GM12865 (cell line): ENCODE results near the gene TRABD.

ENCODE experiments used
- DNase-seq: peaks from one replicate; pipeline ENCODE4 v3.0.0; 2010; ENCODE audit warnings: low read depth
- H3K4me3 ChIP-seq: 2 replicates; pipeline ENCODE4 v1.5.1; 2011; ENCODE audit warnings: mild to moderate bottlenecking, low read depth, low read length, control low read depth
- TF ChIP-seq, protein P1 (sequence below): IDR thresholded peaks from 2 replicates; pipeline ENCODE4 v1.5.1; 2011; ENCODE audit warnings: low read length, control low read depth, low read depth, inconsistent platforms; ENCODE audit not compliant: insufficient read depth; ENCODE audit errors: missing control alignments

Gene TRABD

DNA sequence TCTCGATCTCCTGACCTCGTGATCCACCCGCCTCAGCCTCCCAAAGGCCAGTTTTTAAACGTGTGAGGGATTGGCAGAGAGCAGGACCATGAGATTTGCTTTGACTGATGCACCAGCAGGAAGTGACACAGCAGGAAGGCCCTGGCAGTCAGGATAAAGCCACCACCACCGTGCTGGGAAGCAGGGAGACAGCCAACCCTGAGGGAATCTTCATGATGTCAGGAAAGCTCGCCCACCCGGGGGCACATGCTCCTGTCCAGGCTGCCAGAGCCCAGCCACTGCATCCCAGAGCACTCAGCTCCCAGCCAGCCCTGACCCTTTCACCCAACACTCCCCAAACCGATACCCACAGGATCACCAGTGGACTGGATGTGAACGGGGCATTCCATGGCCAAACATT is 53.0 kb downstream of the TRABD start:
- TF ChIP-seq, protein P1, sequence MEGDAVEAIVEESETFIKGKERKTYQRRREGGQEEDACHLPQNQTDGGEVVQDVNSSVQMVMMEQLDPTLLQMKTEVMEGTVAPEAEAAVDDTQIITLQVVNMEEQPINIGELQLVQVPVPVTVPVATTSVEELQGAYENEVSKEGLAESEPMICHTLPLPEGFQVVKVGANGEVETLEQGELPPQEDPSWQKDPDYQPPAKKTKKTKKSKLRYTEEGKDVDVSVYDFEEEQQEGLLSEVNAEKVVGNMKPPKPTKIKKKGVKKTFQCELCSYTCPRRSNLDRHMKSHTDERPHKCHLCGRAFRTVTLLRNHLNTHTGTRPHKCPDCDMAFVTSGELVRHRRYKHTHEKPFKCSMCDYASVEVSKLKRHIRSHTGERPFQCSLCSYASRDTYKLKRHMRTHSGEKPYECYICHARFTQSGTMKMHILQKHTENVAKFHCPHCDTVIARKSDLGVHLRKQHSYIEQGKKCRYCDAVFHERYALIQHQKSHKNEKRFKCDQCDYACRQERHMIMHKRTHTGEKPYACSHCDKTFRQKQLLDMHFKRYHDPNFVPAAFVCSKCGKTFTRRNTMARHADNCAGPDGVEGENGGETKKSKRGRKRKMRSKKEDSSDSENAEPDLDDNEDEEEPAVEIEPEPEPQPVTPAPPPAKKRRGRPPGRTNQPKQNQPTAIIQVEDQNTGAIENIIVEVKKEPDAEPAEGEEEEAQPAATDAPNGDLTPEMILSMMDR: no peak
- no peak for DNase-seq
- no peak overlapping the region for H3K4me3 ChIP-seq

DNA sequence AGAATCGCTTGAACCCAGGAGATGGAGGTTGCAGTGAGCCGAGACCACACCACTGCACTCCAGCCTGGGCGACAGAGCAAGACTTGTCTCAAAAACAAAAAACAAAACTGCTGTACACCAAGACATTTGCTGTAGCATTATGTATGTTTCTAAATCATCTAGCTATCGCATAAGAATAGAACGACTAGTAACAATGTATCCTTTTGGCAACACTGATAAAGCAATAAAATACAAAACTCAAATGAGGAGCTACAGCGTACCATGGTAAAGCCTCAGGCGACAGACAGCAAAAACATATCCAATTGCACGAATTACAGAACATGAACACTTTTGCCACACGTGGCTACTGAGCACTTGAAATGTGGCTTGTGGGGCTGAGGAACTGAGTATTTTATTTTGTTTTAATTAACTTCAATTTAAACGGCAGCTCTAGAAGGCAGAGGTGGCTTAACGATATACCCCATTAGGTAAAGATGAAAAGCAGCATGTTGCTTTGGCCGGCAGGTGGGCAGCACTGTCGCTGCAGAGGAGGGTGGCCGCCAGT is 56.8 kb downstream of the TRABD start:
- H3K4me3 ChIP-seq: peak overlapping the region; percentile 53
- TF ChIP-seq, protein P1: no peak
- no peak for DNase-seq

DNA sequence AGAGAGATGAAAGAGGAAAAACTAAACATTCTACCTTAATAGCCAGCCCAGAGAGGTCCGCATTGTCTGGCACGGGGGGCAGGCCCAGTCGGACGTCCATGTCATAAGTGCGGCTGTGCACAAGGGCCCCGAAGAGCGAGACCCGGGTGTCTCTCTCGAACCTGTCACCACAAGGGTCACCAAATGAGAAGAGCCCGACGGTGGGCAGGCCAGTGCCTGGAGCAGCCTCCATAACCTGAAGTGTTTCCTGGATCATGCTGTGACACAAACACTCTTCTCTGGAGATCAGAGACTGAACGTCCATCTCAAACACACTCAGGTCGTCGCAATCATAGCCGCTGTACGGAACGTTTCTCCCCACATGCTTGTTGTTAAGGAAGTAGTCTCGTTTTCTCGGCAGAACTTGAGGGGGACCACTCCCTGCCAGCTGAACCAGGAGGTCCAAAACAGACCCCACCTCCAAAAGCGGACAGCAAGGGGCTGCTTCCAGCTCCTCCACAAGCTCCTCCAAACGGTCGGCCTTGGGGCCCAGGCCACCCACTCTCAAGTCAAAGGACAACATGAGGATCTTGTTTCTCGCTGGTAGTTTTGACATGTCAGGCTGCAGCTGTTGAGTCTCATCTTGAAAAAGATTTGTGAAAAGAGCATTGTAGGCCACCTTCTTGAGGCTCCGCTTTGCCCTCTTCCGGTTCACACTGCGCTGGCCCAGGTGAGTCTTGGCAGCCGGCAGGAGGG is 58.1 kb downstream of the TRABD start:
- TF ChIP-seq, protein P1: no peak

DNA sequence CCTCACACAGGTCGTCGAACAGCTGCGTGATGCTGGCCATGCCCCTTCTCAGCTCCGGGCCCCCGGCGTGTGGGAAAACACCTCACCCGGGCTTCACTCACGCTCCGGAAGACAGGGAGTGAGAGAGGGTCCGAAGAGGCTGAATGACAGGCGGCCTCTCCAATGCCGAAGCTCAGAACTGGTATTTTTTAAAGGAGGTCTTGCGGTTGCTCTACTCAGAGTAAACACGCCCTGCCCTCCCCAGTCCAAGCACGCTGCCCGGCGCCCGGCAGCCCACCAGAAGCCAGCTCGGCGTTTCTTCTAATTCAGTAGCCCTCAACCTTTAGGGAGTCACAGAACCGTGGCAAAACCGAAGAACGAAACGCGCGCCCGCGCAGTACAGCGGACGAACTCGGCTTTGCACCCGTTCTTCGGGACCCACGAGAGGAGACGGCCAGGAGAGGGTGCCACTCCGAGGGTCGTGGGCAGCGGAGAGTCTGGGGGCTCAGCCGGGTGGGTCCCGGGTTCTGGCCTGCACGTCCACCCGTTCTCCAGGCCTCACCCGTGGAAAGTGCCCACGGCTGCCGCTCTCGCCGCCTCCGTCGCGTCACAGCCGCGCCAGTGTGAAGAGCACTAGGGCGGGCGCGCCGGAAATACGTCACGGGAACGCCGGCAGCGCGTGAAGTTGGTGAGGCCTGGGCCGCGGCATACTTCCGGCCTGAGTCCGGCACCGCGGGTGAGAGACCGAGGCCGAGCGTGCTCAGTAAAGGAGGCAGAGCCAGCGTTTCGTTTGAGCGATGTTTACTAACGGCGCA is 58.9 kb downstream of the TRABD start, which contains the start of gene TUBGCP6:
Gene TUBGCP6, minus strand, starts transcription at position 604 of the 794 bp plus-strand sequence. Its CDS starts 564 bp downstream, at position 40.
- TF ChIP-seq, protein P1: peak; percentile 20
- DNase-seq: peak; percentile 94
- H3K4me3 ChIP-seq: peak within 1 kb of the TSS; percentile 65

More for the DNA sequence above, 58.1 kb downstream of the TRABD start:
- peak overlapping the region; percentile 65 for H3K4me3 ChIP-seq
- DNase-seq: no peak

DNA sequence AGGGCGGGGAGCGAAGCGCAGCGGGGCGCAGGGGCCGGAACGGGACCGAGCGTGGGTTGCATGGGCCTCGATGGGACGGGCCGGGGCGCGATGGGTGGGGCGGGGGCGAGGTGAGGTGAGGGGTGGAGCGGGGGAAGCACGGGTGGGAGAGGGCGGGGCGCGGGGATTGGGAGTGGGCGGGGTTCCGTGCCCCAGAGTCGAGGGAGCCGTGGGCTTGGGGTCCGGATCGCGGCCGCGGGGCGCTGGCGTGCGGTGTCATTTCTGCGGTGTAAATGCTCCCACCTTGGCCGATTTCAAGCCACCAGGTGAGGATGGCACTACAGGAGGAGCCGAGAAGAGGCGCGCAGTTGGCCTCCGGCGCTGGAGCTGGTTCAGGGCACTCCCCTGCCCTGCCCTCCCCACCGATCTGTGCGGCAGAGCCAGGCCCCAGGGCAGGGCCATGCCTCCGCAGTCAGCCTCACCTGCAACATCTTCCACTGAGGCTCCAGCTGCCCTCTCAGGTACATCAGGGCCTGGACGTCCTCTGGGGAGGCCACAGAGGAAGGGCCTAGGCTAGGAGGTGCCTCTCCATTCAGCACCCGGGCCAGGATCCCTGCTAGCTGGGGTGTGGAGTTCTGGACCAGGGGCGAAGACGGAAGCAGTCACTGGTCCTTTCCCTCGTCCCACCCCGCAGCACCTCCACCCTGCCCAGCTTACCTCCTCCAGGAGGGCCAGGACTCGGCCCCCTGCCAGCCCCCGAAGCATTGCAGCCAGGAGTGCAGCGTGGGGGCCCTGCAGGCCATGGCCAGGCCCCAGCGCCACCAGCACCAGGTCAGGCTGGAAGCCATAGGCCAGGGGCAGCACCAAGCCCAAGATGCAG is 59.7 kb downstream of the TRABD start:
- TF ChIP-seq, protein P1: no peak
- DNase-seq: no peak
- H3K4me3 ChIP-seq: peak overlapping the region; percentile 65
